CD4-positive, CD25-positive, alpha-beta regulatory T cell (primary cell): Measurements from ENCODE around the gene CCDC150. TPM values are rescaled to one million over a fixed set of nuclear protein-coding genes. Genes with fewer than 3 reads are reported as not detected.

Experiments used
- ATAC-seq, 2 donors: fragments of 150-1000 bp; cut with Tn5 transposase; one replicate each; pipeline ENCODE4 v1.10.0; 2021; ENCODE audit warnings: low read depth in 2 of 2, moderate number of reproducible peaks in 2 of 2, moderate library complexity in 1 of 2
- DNase-seq, 3 donors: peaks; one replicate each; pipeline versions ENCODE4 v3.0.0 to v3.0.0-alpha.2; 2012 to 2022; ENCODE audit warnings: mixed read lengths in 1 of 3
- H3K27ac ChIP-seq: one replicate; pipeline ENCODE4 v1.7.0; 2013; ENCODE audit warnings: mild to moderate bottlenecking, low read length; ENCODE audit not compliant: insufficient read depth, poor library complexity, severe bottlenecking
- H3K27me3 ChIP-seq: one replicate; pipeline ENCODE4 v1.7.0; 2013; ENCODE audit warnings: low read length; ENCODE audit not compliant: control insufficient read depth, insufficient read depth
- H3K36me3 ChIP-seq: one replicate; pipeline ENCODE4 v1.7.0; 2013; ENCODE audit warnings: mild to moderate bottlenecking, low read length, moderate library complexity; ENCODE audit not compliant: control insufficient read depth, insufficient read depth
- H3K4me1 ChIP-seq: 2 replicates; pipeline ENCODE4 v1.7.0; 2013; ENCODE audit warnings: mild to moderate bottlenecking, low read length; ENCODE audit not compliant: insufficient read depth, control insufficient read depth, poor library complexity, severe bottlenecking
- H3K4me3 ChIP-seq: one replicate; pipeline ENCODE4 v1.7.0; 2013; ENCODE audit warnings: low read depth, mild to moderate bottlenecking, low read length, moderate library complexity
- H3K9me3 ChIP-seq, 2 experiments: 1 replicate in 1 of 2; 2 replicates in 1 of 2; pipeline ENCODE4 v1.7.0; 2013; ENCODE audit warnings: low read length in 2 of 2, mild to moderate bottlenecking in 1 of 2, moderate library complexity in 1 of 2; ENCODE audit not compliant: control insufficient read depth in 2 of 2
- H3K27ac Mint-ChIP-seq, 3 donors: one replicate each; pipeline ENCODE4 v1.8.0; 2020 to 2022; ENCODE audit warnings: mild to moderate bottlenecking in 3 of 3, mixed read lengths in 3 of 3, moderate library complexity in 2 of 3
- H3K27me3 Mint-ChIP-seq: one replicate; pipeline ENCODE4 v1.8.0; 2022; ENCODE audit warnings: mild to moderate bottlenecking, mixed read lengths
- H3K36me3 Mint-ChIP-seq: one replicate; pipeline ENCODE4 v1.8.0; 2020; ENCODE audit warnings: mixed read lengths
- H3K4me1 Mint-ChIP-seq, 4 donors: one replicate each; pipeline ENCODE4 v1.8.0; 2020 to 2022; ENCODE audit warnings: mixed read lengths in 4 of 4, mild to moderate bottlenecking in 1 of 4
- H3K4me3 Mint-ChIP-seq, 4 donors: one replicate each; pipeline ENCODE4 v1.8.0; 2020 to 2022; ENCODE audit warnings: mild to moderate bottlenecking in 4 of 4, mixed read lengths in 4 of 4, moderate library complexity in 3 of 4
- H3K9me3 Mint-ChIP-seq, 7 donors: one replicate each; pipeline ENCODE4 v1.8.0; 2020 to 2022; ENCODE audit warnings: mixed read lengths in 7 of 7, mild to moderate bottlenecking in 3 of 7, moderate library complexity in 2 of 7
- polyA plus RNA-seq, 4 donors: library from polyadenylated mRNA; unstranded; fragments of 300-500 nt; fragmentation: Illumina TruSeq; gene quantifications; one replicate each; pipeline ENCODE4 v1.2.3, GENCODE V29; 2021
- total RNA-seq: library from RNA; stranded (reverse); gene quantifications from one replicate; pipeline ENCODE4 v1.2.3, GENCODE V29; 2022

Gene CCDC150
- total and polyA plus RNA-seq, 5 donors from 2014 or later, result 0.21 to 0.74 TPM; not detected in 3

GRCh38 chr2:196737046-196737445 is 97.5 kb downstream of the CCDC150 start:
- no peaks in the 10 kb centered on the region for H3K4me1 Mint-ChIP-seq
- no peak overlapping the region for H3K27ac Mint-ChIP-seq
- no peaks in the 10 kb centered on the region for H3K36me3 Mint-ChIP-seq
- Histone ChIP-seq H3K27me3 (no peaks in the 10 kb centered on the region), H3K9me3 (peaks cover 0 to 5% of the 10 kb centered on the region in 2 experiments), H3K4me3 (no peak overlapping the region), H3K27ac (no peak overlapping the region), H3K4me1 (no peaks in the 10 kb centered on the region), H3K36me3 (no peaks in the 10 kb centered on the region)
- no peaks in the 10 kb centered on the region for H3K27me3 Mint-ChIP-seq
- H3K4me3 Mint-ChIP-seq, result no peak overlapping the region
- ATAC-seq (no peak), DNase-seq (no peak)
- peaks cover 2 to 26% (median 13%) of the 10 kb centered on the region in 7 donors for H3K9me3 Mint-ChIP-seq

- Mint-ChIP-seq H3K4me1 (no peaks in the 10 kb centered on the region), H3K9me3 (peaks cover 2 to 26% (median 9%) of the 10 kb centered on the region in 7 donors), H3K27ac (no peak overlapping the region), H3K4me3 (no peak overlapping the region), H3K36me3 (no peaks in the 10 kb centered on the region), H3K27me3 (no peaks in the 10 kb centered on the region)
- ATAC-seq, result no peak
- Histone ChIP-seq H3K4me1 (no peaks in the 10 kb centered on the region), H3K9me3 (peaks cover 0 to 5% of the 10 kb centered on the region in 2 experiments), H3K27ac (no peak overlapping the region), H3K4me3 (no peak overlapping the region), H3K27me3 (no peaks in the 10 kb centered on the region), H3K36me3 (no peaks in the 10 kb centered on the region)
- DNase-seq, result no peak
Measured at GRCh38 chr2:196739031-196739430, 99.5 kb downstream of the CCDC150 start.

GRCh38 chr2:196742216-196742615 is 102.7 kb downstream of the CCDC150 start:
- Mint-ChIP-seq H3K9me3 (peaks cover 2 to 17% (median 7%) of the 10 kb centered on the region in 7 donors), H3K4me3 (no peak overlapping the region)
- no peak for ATAC-seq

GRCh38 chr2:196742685-196743084 is 103.2 kb downstream of the CCDC150 start:
- no peak overlapping the region for H3K27ac Mint-ChIP-seq
- Histone ChIP-seq H3K4me1 (no peaks in the 10 kb centered on the region), H3K4me3 (no peak overlapping the region), H3K27ac (no peak overlapping the region), H3K9me3 (no peaks in the 10 kb centered on the region), H3K27me3 (no peaks in the 10 kb centered on the region), H3K36me3 (no peaks in the 10 kb centered on the region)
- DNase-seq, result no peak
- peaks cover 3% of the 10 kb centered on the region for H3K36me3 Mint-ChIP-seq
- ATAC-seq, result no peak
- H3K4me3 Mint-ChIP-seq, result no peak overlapping the region
- peaks cover 2 to 16% (median 7%) of the 10 kb centered on the region in 7 donors for H3K9me3 Mint-ChIP-seq
- no peaks in the 10 kb centered on the region for H3K27me3 Mint-ChIP-seq
- H3K4me1 Mint-ChIP-seq, result no peaks in the 10 kb centered on the region

More at GRCh38 chr2:196742216-196742615, 102.7 kb downstream of the CCDC150 start:
- Histone ChIP-seq H3K27ac (no peak overlapping the region), H3K4me3 (no peak overlapping the region), H3K36me3 (no peaks in the 10 kb centered on the region), H3K27me3 (no peaks in the 10 kb centered on the region), H3K4me1 (no peaks in the 10 kb centered on the region), H3K9me3 (no peaks in the 10 kb centered on the region)
- peaks cover 3% of the 10 kb centered on the region for H3K36me3 Mint-ChIP-seq
- H3K27ac Mint-ChIP-seq, result no peak overlapping the region
- no peak for DNase-seq
- H3K4me1 Mint-ChIP-seq, result no peaks in the 10 kb centered on the region
- no peaks in the 10 kb centered on the region for H3K27me3 Mint-ChIP-seq

- Mint-ChIP-seq H3K36me3 (peaks cover 3% of the 10 kb centered on the region), H3K27me3 (no peaks in the 10 kb centered on the region), H3K9me3 (peaks cover 2 to 12% (median 4%) of the 10 kb centered on the region in 7 donors), H3K27ac (no peak overlapping the region), H3K4me1 (no peaks in the 10 kb centered on the region), H3K4me3 (no peak overlapping the region)
- no peak overlapping the region for H3K4me3 ChIP-seq
- ATAC-seq (no peak), DNase-seq (no peak)
- no peaks in the 10 kb centered on the region for H3K27me3 ChIP-seq
- H3K9me3 ChIP-seq, result no peaks in the 10 kb centered on the region
- H3K27ac ChIP-seq, result no peak overlapping the region
- no peaks in the 10 kb centered on the region for H3K36me3 ChIP-seq
- H3K4me1 ChIP-seq, result no peaks in the 10 kb centered on the region
Measured at GRCh38 chr2:196743165-196743564, 103.7 kb downstream of the CCDC150 start.

- no peak overlapping the region for H3K27ac ChIP-seq
- Mint-ChIP-seq H3K9me3 (peaks cover 0 to 5% (median 0%) of the 10 kb centered on the region in 7 donors), H3K27me3 (no peaks in the 10 kb centered on the region), H3K27ac (no peak overlapping the region), H3K4me1 (peaks cover 0 to 9% (median 4%) of the 10 kb centered on the region in 4 donors), H3K4me3 (no peak overlapping the region), H3K36me3 (peaks cover 3% of the 10 kb centered on the region)
- H3K4me1 ChIP-seq, result no peaks in the 10 kb centered on the region
- no peaks in the 10 kb centered on the region for H3K27me3 ChIP-seq
- H3K36me3 ChIP-seq, result no peaks in the 10 kb centered on the region
- H3K9me3 ChIP-seq, result no peaks in the 10 kb centered on the region
- H3K4me3 ChIP-seq, result no peak overlapping the region
- no peak for ATAC-seq
- no peak for DNase-seq
Measured at GRCh38 chr2:196745711-196746110, 106.2 kb downstream of the CCDC150 start.

- Mint-ChIP-seq H3K27ac (no peak overlapping the region), H3K36me3 (peaks cover 3% of the 10 kb centered on the region), H3K4me3 (no peak overlapping the region), H3K4me1 (peaks cover 0 to 14% (median 9%) of the 10 kb centered on the region in 4 donors), H3K27me3 (no peaks in the 10 kb centered on the region), H3K9me3 (no peaks in the 10 kb centered on the region)
- H3K9me3 ChIP-seq, result no peaks in the 10 kb centered on the region
- no peak overlapping the region for H3K27ac ChIP-seq
- DNase-seq (no peak), ATAC-seq (no peak)
- no peak overlapping the region for H3K4me3 ChIP-seq
- H3K4me1 ChIP-seq, result peaks cover 6% of the 10 kb centered on the region
- H3K27me3 ChIP-seq, result no peaks in the 10 kb centered on the region
- no peaks in the 10 kb centered on the region for H3K36me3 ChIP-seq
Measured at GRCh38 chr2:196747400-196747799, 107.9 kb downstream of the CCDC150 start.

- no peaks in the 10 kb centered on the region for H3K27me3 Mint-ChIP-seq
- no peak overlapping the region for H3K4me3 ChIP-seq
- H3K4me3 Mint-ChIP-seq, result no peak overlapping the region
- no peak for DNase-seq
- no peak for ATAC-seq
- H3K9me3 ChIP-seq, result no peaks in the 10 kb centered on the region
- H3K27ac ChIP-seq, result no peak overlapping the region
- no peaks in the 10 kb centered on the region for H3K36me3 ChIP-seq
- H3K4me1 ChIP-seq, result peaks cover 6% of the 10 kb centered on the region
- H3K27me3 ChIP-seq, result no peaks in the 10 kb centered on the region
- H3K4me1 Mint-ChIP-seq, result peaks cover 0 to 14% (median 9%) of the 10 kb centered on the region in 4 donors
- H3K9me3 Mint-ChIP-seq, result no peaks in the 10 kb centered on the region
- H3K27ac Mint-ChIP-seq, result peak overlapping the region in 1 of 3 donors; percentile 8
- peaks cover 3% of the 10 kb centered on the region for H3K36me3 Mint-ChIP-seq
Measured at GRCh38 chr2:196748123-196748522, 108.6 kb downstream of the CCDC150 start.
